Measurements from ENCODE around the gene GNA14.
"Not testable (repeated sequence)": the region's sequence is repeated elsewhere in the genome, so short reads cannot be mapped to it uniquely, and the experiment has no call there.

GNA14 gene

DNA sequence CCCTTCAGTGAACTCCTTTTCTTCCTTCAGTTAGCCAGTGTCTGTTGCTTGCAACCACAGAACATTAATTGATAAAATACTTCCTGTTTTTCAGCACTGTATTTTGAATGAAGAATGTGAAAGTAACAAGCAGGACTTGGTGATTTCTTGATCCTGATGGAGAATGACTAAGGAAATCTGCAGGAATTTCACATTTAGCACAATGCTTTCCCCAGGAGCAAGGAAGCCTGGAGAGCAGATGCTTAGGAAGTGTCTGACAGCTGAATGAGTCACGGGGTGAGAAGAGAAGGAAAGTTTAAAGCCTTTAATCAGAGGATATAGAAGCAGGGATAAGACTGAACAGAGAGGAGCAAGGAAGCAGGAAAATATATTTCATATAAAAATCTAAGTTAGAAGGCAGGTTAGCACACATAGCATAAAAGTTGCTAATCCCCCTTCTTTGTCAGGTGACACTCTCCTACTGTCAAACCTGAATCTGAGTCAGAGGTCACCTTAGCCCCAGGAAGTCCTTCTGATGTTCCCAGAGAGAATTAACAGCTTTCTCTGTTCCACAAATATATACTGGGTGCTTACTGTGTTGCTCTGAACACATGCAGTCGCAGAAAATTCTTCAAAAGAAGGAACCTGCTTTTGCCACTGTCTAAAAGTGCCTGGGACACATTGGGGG is 59.7 kb downstream of the GNA14 start:
- DNase-seq (ENCODE audit: low read depth), result peak; percentile 78
- no peak overlapping the region for H3K4me3 ChIP-seq (ENCODE audit: low read length)
- no peak for TF ChIP-seq CTCF (conservative IDR thresholded peaks at IDR 0.05; ENCODE audit: low read depth, low read length)

- no peak overlapping the region for H3K4me3 ChIP-seq (ENCODE audit: low read length)
- TF ChIP-seq CTCF (conservative IDR thresholded peaks at IDR 0.05; ENCODE audit: low read depth, low read length), result no peak
- no peak for DNase-seq (ENCODE audit: low read depth)
Measured at GRCh38 chr9:77587851-77588250, 60.3 kb downstream of the GNA14 start.

DNA sequence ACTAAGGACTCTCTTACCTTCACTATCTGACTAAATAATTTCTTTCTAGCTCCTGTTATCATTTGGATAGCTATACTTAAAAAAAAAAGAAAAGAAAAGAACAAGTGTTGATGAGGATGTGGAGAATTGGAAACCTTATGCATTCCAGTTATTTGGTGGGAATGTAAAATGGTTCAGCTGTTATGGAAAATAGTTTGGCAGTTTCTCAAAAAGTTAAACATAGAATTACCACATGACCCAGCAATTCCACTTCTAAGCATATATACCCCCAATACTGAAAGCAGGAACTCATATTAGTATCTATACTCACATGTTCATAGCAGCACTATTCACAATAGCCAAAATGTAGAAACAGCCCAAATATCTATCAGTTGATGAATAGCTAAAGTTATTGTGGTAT is 61.1 kb downstream of the GNA14 start:
- H3K4me3 ChIP-seq (ENCODE audit: low read length), result no peak overlapping the region
- no peak for TF ChIP-seq CTCF (conservative IDR thresholded peaks at IDR 0.05; ENCODE audit: low read depth, low read length)
- no peak for DNase-seq (ENCODE audit: low read depth)

- H3K4me3 ChIP-seq (ENCODE audit: low read length), result no peak overlapping the region
- TF ChIP-seq CTCF (conservative IDR thresholded peaks at IDR 0.05; ENCODE audit: low read depth, low read length), result no peak
- no peak for DNase-seq (ENCODE audit: low read depth)
Measured at GRCh38 chr9:77586591-77586990, 61.5 kb downstream of the GNA14 start.

GRCh38 chr9:77585335-77585786 is 62.8 kb downstream of the GNA14 start:
- no peak for DNase-seq (ENCODE audit: low read depth)
- H3K4me3 ChIP-seq (ENCODE audit: low read length), result no peak overlapping the region
- TF ChIP-seq CTCF (conservative IDR thresholded peaks at IDR 0.05; ENCODE audit: low read depth, low read length), result no peak

DNA sequence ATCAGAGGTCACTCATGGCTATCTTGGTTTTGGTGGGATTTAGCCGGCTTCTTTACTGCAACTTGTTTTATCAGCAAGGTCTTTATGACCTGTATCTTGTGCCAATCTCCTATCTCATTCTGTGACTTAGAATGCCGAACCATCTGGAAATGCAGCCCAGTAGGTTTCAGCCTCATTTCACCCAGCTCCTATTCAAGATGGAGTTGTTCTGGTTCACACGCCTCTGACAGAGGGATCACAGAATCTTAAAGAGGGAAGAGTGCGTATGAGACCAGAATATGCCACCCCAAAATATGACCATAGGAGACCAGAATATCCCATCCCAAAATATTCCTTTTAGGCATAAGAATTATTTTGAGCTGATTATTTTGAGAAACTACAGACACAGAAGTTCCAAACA is 63.2 kb downstream of the GNA14 start:
- H3K4me3 ChIP-seq (ENCODE audit: low read length); DNase-seq (ENCODE audit: low read depth): not testable (repeated sequence)

DNA sequence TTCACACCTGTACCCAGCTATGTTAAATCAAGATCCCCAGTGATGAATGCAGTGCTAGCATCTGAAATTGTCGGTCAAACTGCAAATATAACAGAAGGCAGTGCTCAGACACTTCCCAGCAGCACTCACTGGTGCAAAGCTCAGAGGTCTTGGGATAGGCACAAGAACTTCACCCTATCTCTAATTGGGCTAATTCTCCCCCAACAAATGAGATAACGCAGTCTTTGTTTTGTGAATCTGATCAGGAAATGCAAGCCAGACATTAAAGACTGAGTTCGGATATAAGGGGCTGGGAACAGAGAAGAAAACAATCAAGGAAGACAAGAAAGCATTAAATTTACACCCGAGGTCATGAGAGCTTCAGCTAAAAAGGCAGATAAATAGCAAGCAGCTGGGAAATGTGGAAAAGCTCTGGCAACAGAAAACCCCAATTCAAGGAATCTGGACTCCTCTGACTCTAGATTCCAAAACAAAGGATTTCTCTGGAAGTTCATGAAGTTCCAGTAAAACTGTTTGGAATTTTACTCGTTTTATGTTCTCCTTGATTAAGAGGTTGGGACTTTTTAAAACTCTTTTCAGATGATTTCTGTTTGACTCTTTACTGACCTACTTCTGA is 65.1 kb downstream of the GNA14 start:
- TF ChIP-seq CTCF (conservative IDR thresholded peaks at IDR 0.05; ENCODE audit: low read depth, low read length), result no peak
- no peak for DNase-seq (ENCODE audit: low read depth)
- H3K4me3 ChIP-seq (ENCODE audit: low read length), result no peak overlapping the region
